Measurements from ENCODE around the gene MAP2K2. TPM values are rescaled to one million over a fixed set of nuclear protein-coding genes. Genes with fewer than 3 reads are reported as not detected.

Gene MAP2K2
- total RNA-seq, 1 experiment from 2014 or later: 177 TPM

GRCh38 chr19:4089946-4090345 is 34.0 kb downstream of the MAP2K2 start:
- CTCF ChIA-PET: interaction anchor here (1.7 kb wide), 1 partner anchor 50 kb away, joined by 6 read pairs; no protein-coding TSS in a partner anchor

More at GRCh38 chr19:4089946-4090345, 34.0 kb downstream of the MAP2K2 start:
- TF ChIP-seq, protein P1, sequence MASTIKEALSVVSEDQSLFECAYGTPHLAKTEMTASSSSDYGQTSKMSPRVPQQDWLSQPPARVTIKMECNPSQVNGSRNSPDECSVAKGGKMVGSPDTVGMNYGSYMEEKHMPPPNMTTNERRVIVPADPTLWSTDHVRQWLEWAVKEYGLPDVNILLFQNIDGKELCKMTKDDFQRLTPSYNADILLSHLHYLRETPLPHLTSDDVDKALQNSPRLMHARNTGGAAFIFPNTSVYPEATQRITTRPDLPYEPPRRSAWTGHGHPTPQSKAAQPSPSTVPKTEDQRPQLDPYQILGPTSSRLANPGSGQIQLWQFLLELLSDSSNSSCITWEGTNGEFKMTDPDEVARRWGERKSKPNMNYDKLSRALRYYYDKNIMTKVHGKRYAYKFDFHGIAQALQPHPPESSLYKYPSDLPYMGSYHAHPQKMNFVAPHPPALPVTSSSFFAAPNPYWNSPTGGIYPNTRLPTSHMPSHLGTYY (CRISPR knock-in tag; IDR thresholded peaks at IDR 0.05): no peak
- TF ChIP-seq NFATC4 (CRISPR knock-in tag; IDR thresholded peaks at IDR 0.05) (no peak), E2F4 (CRISPR knock-in tag; IDR thresholded peaks at IDR 0.05; ENCODE audit: borderline replicate concordance, low read depth) (no peak), TP53 (CRISPR knock-in tag; IDR thresholded peaks at IDR 0.05) (no peak), EMX1 (CRISPR knock-in tag; IDR thresholded peaks at IDR 0.05) (no peak), CTCF (IDR thresholded peaks at IDR 0.05) (no peak), NFYB (CRISPR knock-in tag; conservative IDR thresholded peaks at IDR 0.05; ENCODE audit: low read depth) (no peak), ZNF671 (CRISPR knock-in tag; IDR thresholded peaks at IDR 0.05) (no peak), ATF6 (CRISPR knock-in tag; IDR thresholded peaks at IDR 0.05) (no peak), CREM (CRISPR knock-in tag; IDR thresholded peaks at IDR 0.05) (no peak), FOXK1 (CRISPR knock-in tag; IDR thresholded peaks at IDR 0.05) (no peak), ZNF317 (CRISPR knock-in tag; IDR thresholded peaks at IDR 0.05; ENCODE audit: borderline replicate concordance, low read depth) (no peak), SP1 (CRISPR knock-in tag; conservative IDR thresholded peaks at IDR 0.05) (no peak)
- TF ChIP-seq, protein P2, sequence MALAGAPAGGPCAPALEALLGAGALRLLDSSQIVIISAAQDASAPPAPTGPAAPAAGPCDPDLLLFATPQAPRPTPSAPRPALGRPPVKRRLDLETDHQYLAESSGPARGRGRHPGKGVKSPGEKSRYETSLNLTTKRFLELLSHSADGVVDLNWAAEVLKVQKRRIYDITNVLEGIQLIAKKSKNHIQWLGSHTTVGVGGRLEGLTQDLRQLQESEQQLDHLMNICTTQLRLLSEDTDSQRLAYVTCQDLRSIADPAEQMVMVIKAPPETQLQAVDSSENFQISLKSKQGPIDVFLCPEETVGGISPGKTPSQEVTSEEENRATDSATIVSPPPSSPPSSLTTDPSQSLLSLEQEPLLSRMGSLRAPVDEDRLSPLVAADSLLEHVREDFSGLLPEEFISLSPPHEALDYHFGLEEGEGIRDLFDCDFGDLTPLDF (CRISPR knock-in tag; IDR thresholded peaks at IDR 0.05): no peak
- TF ChIP-seq, protein P3, sequence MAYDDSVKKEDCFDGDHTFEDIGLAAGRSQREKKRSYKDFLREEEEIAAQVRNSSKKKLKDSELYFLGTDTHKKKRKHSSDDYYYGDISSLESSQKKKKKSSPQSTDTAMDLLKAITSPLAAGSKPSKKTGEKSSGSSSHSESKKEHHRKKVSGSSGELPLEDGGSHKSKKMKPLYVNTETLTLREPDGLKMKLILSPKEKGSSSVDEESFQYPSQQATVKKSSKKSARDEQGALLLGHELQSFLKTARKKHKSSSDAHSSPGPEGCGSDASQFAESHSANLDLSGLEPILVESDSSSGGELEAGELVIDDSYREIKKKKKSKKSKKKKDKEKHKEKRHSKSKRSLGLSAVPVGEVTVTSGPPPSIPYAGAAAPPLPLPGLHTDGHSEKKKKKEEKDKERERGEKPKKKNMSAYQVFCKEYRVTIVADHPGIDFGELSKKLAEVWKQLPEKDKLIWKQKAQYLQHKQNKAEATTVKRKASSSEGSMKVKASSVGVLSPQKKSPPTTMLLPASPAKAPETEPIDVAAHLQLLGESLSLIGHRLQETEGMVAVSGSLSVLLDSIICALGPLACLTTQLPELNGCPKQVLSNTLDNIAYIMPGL (CRISPR knock-in tag; IDR thresholded peaks at IDR 0.05): no peak
- ATAC-seq (no peak), DNase-seq (ENCODE audit: low spot score) (no peak)
- H3K4me3 Mint-ChIP-seq: no peak overlapping the region
- no peaks in the 10 kb centered on the region for H3K9me3 Mint-ChIP-seq
- POLR2A ChIA-PET: no interaction called here
- no peak overlapping the region for H3K27ac Mint-ChIP-seq
- H3K4me1 Mint-ChIP-seq: peaks cover 3% of the 10 kb centered on the region; the same call in 1 of the 2 replicates
- no peaks in the 10 kb centered on the region for H3K27me3 Mint-ChIP-seq (ENCODE audit: low read depth)
- peaks cover 6% of the 10 kb centered on the region; the same call in 1 of the 2 replicates for H3K36me3 Mint-ChIP-seq
